Left colon (tissue), 2 donors: ENCODE measurements around the gene RPUSD3. TPM values are rescaled to one million over a fixed set of nuclear protein-coding genes. Genes with fewer than 3 reads are reported as not detected.

Source experiments
- ATAC-seq: fragments of 200-7000 bp; cut with Tn5 transposase; one replicate; pipeline ENCODE4 v1.9.1; 2020; ENCODE audit warnings: mild to moderate bottlenecking, moderate library complexity
- DNase-seq, 2 donors: peaks; one replicate each; pipeline ENCODE4 v3.0.0-alpha.2; 2020
- intact Hi-C, 2 donors: fragments of 100-400 bp; cut with DNase I in 1 of 2; cut with micrococcal nuclease in 1 of 2; formaldehyde crosslinking; loops; one replicate each; pipeline versions ENCODE4 v1.11.2 to v1.14.0; 2022; cut with DNase I, micrococcal nuclease
- total RNA-seq, 2 donors: library from RNA; stranded (reverse); fragmentation: NEBNext Ultra II Directional; extraction: Animal tissue kit (Norgen Biotek cat#: 25700); gene quantifications; one replicate each; pipeline ENCODE4 v1.2.1, GENCODE V29; 2021
- donor health status: DM: no; HTN: no; CAD: no.
- donor health status: DM: yes; HTN: yes; CAD: no.

RPUSD3 gene
- total RNA-seq, 2 donors from 2014 or later: 27.3 to 29.9 TPM

- ATAC-seq (no peak), DNase-seq (no peak)
- intact Hi-C loops: no loop called here
Measured at GRCh38 chr3:9846931-9847488, 3.2 kb upstream of the RPUSD3 start.

- intact Hi-C loops: no loop called here
- DNase-seq: no peak
- no peak for ATAC-seq
Measured at GRCh38 chr3:9846231-9846630, 2.4 kb upstream of the RPUSD3 start.

GRCh38 chr3:9841015-9841414 lies 2.8 kb downstream of the RPUSD3 start:
- intact Hi-C loops: no loop called here

GRCh38 chr3:9838856-9839255 lies 5.0 kb downstream of the RPUSD3 start:
- ATAC-seq (no peak), DNase-seq (no peak)
- intact Hi-C loops: no loop called here

More at GRCh38 chr3:9841015-9841414, 2.8 kb downstream of the RPUSD3 start:
- no peak for ATAC-seq
- DNase-seq: no peak

GRCh38 chr3:9837701-9838582 lies 5.9 kb downstream of the RPUSD3 start:
- no peak for ATAC-seq
- intact Hi-C loops: no loop called here
- no peak for DNase-seq

- ATAC-seq: no peak
- intact Hi-C loops: no loop called here
- DNase-seq: no peak
Measured at GRCh38 chr3:9834520-9835380, 9.1 kb downstream of the RPUSD3 start.

GRCh38 chr3:9833078-9833477 lies 10.7 kb downstream of the RPUSD3 start:
- intact Hi-C loops: no loop called here
- DNase-seq: no peak
- ATAC-seq: no peak

GRCh38 chr3:9831253-9831652 lies 12.6 kb downstream of the RPUSD3 start:
- no peak for ATAC-seq
- DNase-seq: no peak
- intact Hi-C loops: no loop called here

GRCh38 chr3:9828801-9829755 lies 14.7 kb downstream of the RPUSD3 start:
- intact Hi-C loops: no loop called here
- no peak for DNase-seq
- no peak for ATAC-seq

- intact Hi-C loops: no loop called here
- peak; percentile 67 for ATAC-seq
- DNase-seq: no peak
Measured at GRCh38 chr3:9826815-9827573, 16.8 kb downstream of the RPUSD3 start.

GRCh38 chr3:9825451-9826040 lies 18.3 kb downstream of the RPUSD3 start:
- DNase-seq (peak in 1 of 2 donors; percentile 29), ATAC-seq (peak; percentile 82)
- intact Hi-C loops: no loop called here

GRCh38 chr3:9820946-9821345 lies 22.9 kb downstream of the RPUSD3 start:
- ATAC-seq: peak; percentile 38
- intact Hi-C loops: no loop called here
- no peak for DNase-seq

GRCh38 chr3:9820543-9820942 lies 23.3 kb downstream of the RPUSD3 start:
- intact Hi-C loops: no loop called here
- ATAC-seq (no peak), DNase-seq (no peak)

- ATAC-seq: no peak
- intact Hi-C loops: no loop called here
- no peak for DNase-seq
Measured at GRCh38 chr3:9818666-9819335, 25.0 kb downstream of the RPUSD3 start.

- DNase-seq: no peak
- intact Hi-C loops: no loop called here
- ATAC-seq: no peak
Measured at GRCh38 chr3:9817436-9817835, 26.4 kb downstream of the RPUSD3 start.

GRCh38 chr3:9815986-9816385 lies 27.8 kb downstream of the RPUSD3 start:
- intact Hi-C loops: no loop called here
- no peak for ATAC-seq
- no peak for DNase-seq

- no peak for ATAC-seq
- DNase-seq: no peak
- intact Hi-C loops: no loop called here
Measured at GRCh38 chr3:9812870-9813483, 30.8 kb downstream of the RPUSD3 start.
